GM20431 (cell line): ENCODE data around the gene HSF4.
"Not testable (repeated sequence)": the region's sequence is repeated elsewhere in the genome, so short reads cannot be mapped to it uniquely, and the experiment has no call there.

ENCODE experiments used
- in situ Hi-C: fragments of 300-500 bp; cut with MseI, MboI; formaldehyde crosslinking; loops from one replicate; pipeline ENCODE4 v1.15.0; 2020; ENCODE audit warnings: low sequenced_read_pairs; ENCODE audit not compliant: unreplicated experiment

Gene HSF4, protein sequence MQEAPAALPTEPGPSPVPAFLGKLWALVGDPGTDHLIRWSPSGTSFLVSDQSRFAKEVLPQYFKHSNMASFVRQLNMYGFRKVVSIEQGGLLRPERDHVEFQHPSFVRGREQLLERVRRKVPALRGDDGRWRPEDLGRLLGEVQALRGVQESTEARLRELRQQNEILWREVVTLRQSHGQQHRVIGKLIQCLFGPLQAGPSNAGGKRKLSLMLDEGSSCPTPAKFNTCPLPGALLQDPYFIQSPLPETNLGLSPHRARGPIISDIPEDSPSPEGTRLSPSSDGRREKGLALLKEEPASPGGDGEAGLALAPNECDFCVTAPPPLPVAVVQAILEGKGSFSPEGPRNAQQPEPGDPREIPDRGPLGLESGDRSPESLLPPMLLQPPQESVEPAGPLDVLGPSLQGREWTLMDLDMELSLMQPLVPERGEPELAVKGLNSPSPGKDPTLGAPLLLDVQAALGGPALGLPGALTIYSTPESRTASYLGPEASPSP

DNA sequence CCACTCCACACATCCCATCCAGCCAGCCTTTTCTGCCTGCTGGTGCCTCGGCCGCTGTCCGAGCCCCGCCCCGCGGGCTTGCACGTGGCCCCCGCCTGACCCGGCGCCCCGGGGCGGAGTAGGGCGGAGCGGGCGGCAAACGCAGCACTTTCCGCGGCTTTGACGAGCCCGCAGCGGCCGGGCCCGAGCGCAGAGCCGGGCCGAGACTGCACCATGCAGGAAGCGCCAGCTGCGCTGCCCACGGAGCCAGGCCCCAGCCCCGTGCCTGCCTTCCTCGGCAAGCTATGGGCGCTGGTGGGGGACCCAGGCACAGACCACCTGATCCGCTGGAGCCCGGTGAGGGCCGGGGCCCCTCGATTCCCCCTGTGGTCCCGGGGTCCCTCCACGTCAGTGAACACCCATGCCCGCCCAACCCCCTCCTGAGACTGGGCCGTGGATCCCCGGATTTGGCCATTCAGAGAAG, at the start of gene HSF4:
Gene HSF4, plus strand, starts transcription at position 147 of the 463 bp plus-strand sequence. Its CDS starts 67 bp downstream, at position 214.
- in situ Hi-C loops = no loop called here

DNA sequence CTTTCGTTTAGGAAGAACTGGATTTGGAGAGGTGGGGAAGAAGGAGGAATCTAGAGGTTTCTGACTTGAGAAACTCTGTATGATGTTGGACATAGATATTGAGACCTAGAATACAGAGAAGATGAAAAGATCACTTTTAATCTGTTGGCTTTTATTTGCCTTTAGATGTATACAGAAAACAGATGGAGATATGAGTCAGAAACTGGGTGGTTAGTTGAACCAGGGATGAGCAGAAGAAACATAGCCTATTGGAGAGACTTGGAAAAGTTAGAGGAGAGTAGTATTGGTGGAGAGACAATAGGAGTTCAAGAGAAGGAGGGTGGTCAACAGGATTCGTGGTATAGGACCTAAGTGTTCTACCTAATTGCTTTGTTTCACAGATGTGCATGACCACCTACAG, 49.8 kb upstream of the HSF4 start:
- in situ Hi-C loops = no loop called here

DNA sequence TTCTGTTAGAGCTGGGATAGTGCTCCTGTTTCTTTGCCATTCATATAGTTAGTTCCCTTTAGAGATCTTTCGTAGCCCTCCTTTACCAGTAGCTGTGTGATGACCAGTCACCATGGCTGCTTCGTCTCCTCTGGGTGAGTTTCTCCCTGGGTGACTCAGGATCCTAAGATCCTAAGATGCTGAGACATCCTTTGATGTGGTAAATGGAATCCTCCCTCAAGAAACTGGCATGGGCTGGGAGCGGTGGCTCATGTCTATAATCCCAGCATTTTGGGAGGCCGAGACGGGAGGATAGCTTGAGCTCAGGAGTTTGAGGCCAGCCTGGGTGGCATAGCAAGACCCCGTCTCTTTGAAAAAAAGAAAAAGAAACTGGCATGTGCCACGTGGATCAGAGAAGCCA, 48.9 kb upstream of the HSF4 start:
- in situ Hi-C loops = no loop called here

DNA sequence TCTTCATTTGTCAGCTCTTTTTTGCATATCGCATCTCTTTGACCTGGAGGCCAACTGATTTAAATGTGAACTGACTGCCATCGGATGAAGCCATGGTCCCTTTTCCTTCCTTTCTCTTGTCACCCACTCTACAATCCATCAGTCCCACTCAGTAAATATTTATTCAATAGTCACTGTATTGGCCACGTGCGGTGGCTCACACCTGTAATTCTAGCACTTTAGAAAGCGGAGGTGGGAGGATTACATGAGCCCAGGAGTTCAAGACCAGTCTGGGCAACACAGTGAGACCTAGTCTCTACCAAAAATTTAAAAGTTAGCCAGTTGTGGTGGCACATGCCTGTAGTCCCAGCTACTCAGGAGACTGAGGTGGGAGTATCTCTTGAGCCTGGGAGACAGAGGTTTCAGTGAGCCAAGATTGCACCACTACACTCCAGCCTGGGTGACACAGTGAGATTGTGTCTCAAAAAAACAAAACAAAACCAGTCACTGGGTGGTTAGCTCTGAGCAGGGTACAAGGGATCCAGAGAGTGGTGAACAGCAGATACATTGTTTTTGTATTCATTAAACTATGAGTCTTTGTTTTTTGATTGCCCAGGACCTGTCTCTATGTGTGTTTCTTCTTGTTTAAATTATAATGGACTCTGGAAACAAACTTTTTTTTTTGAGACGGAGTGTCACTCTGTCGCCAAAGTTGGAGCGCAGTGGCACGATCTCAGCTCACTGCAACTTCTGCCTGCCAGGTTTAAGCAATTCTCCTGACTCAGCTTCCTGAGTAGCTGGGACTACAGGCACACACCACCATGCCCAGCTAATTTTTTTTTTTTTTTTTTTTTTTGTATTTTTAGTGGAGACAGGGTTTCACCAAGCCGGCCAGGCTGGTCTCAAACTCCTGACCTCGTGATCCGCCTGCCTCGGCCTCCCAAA, 47.9 kb upstream of the HSF4 start:
- in situ Hi-C loops = no loop called here

DNA sequence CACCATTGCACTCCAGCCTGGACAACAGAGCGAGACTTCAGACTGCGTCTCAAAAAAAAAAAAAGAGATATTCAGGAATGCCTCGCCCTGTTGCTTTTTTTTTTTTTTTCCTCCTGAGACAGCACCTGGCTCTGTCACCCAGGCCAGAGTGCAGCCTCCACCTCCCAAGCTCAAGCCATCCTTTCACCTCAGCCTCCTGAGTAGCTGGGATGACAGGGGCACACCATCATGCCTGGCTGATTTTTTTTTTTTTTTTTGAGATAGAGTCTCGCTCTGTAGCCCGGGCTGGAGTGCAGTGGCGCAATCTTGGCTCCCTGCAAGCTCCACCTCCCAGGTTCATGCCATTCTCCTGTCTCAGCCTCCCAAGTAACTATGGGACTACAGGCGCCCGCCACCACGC, 46.8 kb upstream of the HSF4 start:
- in situ Hi-C loops = no loop called here

DNA sequence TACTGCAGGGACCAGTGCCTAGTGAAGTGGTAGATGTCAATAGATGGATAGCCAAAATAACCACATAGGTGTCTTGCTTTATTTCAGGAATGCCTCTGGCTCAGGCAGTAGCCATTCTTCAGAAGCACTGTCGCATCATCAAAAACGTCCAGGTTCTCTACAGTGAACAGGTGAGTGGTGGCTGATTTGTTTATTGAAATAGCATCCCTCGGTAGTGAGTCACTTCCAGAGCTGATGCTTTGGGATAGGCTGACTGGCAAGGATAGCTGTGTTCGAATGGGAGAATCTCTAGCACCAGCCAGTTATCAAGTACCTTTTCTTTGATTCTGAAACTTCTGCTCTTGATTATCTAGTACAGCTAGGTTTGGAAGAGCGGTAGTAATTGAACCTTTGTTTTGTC, 44.5 kb upstream of the HSF4 start:
- in situ Hi-C loops = no loop called here

DNA sequence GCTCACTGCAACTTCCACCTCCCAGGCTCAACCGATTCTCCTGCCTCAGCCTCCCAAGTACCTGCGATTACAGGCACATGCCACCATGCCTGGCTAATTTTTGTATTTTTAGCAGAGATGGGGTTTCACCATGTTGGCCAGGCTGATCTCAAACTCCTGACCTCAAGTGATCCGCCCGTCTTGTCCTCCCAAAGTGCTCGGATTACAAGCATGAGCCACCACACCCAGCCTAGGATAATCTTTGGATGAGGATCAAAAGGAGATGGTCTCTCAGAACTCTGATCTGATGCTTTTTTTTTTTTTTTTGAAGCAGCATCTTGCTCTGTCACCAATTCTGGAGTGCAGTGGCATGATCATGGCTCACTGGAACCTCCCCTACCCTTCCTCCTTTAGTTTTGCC, 41.7 kb upstream of the HSF4 start:
- in situ Hi-C loops = not testable (repeated sequence)

DNA sequence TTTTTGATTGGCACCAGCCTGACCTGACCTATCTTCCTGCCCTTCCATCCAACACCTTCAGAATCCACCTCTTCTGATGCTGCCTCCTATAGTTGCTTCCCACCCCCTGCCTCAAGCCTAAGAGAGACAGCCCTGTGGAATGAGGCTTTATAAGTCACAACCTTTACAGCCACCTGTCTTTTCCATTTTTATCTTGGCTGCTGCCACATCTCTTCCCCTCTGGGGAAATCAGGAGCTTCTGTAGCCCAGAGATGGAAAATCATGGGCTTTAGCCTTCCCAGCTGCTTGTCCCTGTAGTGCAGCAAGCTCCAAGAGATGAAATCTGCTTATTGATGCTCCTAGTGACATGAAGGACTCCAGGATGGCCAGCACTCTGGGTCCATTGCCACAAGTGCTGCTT, 36.1 kb upstream of the HSF4 start:
- in situ Hi-C loops = no loop called here

DNA sequence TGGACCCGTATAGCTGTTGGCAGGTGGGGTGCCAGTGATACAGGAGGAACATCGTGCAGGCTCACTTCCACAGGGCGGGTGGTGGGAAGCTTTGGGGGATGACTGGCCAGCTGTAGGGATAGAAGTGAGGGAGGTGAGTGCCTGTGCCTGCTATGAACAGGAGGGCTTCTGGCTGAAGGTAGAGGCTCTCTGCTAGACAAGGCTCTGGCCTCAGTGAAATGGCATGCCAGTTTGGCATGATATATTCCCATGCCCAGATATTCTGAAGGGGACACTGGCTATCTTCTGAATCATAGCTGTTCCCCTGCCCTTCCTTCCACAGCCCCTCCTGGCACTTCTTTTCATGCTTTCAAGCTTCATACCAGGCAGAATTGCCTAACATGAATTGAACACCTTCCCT, 35.7 kb upstream of the HSF4 start:
- in situ Hi-C loops = no loop called here

DNA sequence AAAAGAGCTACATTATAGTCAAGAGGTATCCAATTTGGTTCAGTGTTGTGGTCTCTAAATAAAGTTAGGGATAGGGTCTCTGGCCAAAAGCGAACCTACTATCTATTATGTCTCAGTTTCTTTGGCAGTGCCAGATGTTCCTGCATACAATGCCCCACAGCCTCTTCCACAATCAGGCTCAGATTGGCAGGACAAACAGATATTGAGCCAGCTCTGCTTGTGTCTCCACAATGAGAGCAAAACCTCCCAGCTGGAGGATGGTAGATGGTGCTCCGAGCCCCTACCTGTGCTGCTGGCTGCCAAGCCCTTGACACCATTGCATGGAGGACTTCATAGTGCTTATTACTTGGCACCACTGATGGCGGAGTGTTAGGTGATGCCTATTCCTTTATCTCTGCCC, 35.1 kb upstream of the HSF4 start:
- in situ Hi-C loops = no loop called here

DNA sequence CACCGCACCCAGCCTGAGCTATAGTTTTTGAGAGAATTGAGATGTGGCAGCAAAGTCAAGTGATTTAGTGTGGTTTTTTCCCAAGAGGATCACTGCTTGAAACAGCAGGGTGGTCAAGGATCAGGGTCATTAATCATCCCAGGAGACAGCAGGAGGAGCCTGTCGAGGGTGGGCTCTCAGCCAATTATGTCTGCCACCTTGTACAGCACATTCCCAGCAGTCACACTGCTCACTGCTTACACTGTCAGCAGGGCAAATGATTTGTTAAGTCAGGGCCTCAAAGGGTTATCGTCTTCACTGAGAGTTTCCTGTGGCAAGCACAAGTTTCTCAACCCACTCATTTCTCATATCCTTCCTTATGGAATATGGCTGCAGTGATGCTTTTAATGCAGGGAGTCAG, 26.9 kb upstream of the HSF4 start:
- in situ Hi-C loops = no loop called here

DNA sequence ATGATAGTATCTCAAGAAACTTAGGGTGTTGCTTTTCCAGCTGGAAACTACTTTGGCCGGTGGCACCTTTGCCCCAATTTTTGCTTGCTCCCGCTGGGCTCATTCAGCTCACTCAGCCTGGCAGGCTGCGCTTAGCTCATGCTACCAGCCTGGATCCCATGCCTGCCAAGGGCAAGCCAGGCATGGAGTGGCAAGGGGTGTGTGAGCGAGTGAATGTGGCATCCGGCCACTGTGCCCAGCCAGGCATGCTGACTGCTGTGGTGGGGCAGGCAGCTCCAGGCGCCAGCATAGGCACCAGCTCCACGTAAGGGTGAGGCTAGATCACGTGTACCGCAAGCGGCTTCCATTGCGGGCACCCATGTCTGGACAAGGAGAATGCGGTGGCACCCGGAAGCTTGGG, 23.2 kb upstream of the HSF4 start:
- in situ Hi-C loops = no loop called here

DNA sequence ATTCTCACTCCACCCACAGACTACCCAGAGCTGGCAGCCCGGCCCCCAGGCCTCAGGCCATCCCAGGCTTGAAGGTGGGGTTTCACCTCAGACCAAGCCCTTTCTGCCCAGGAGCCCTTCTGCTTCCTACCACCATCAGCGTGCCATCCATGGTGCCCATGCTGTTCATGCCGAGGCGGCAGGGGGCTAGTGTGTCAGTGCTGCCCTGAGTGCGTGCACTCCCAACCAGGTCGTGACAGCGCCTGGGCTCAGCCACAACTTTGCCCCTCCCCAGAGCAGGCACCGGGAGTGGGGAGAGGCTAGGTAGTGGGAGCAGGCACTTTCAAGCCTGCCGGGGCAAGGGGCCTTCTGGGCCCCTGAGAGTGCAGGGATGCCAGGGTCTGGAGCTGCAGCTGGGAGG, 22.2 kb upstream of the HSF4 start:
- in situ Hi-C loops = no loop called here

DNA sequence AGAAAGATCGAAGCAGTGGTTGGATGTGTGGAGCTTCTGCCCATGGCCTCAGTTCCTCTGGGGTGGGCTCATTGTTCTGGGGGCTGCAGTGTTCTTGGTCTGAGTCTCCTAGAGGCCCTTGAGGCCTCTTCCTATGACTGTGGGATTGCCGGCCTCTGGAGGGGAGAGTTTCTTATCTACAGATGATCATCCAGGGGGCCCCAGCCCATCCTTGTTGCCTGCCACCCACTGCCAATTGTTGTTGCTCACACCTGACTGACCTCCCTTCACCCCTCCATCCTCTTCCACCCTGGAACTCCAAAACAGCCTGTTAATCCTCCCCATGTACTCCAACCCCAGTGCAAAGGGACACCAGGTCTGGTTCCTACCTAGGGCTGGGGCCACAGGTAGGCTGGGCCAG, 19.6 kb upstream of the HSF4 start:
- in situ Hi-C loops = no loop called here

DNA sequence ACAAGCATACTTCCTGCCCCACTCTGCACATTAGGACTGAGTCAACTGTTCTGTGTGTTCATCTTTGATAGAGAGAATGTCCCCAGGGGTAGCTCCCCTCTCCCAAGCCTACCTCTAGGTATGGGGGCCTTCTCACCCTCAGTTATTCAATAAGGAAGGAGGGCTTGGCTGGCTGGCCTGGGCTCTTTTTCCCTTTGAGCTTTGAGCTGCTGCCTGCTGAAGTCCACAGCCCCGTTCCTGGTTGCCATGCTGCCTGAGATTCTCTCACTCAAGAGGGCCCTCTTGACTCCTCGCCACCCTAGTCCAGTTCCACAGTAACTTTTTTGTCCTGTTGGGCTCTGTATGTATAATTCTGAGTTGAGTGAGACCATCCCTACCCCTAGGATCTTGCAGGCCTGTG, 18.8 kb upstream of the HSF4 start:
- in situ Hi-C loops = no loop called here

DNA sequence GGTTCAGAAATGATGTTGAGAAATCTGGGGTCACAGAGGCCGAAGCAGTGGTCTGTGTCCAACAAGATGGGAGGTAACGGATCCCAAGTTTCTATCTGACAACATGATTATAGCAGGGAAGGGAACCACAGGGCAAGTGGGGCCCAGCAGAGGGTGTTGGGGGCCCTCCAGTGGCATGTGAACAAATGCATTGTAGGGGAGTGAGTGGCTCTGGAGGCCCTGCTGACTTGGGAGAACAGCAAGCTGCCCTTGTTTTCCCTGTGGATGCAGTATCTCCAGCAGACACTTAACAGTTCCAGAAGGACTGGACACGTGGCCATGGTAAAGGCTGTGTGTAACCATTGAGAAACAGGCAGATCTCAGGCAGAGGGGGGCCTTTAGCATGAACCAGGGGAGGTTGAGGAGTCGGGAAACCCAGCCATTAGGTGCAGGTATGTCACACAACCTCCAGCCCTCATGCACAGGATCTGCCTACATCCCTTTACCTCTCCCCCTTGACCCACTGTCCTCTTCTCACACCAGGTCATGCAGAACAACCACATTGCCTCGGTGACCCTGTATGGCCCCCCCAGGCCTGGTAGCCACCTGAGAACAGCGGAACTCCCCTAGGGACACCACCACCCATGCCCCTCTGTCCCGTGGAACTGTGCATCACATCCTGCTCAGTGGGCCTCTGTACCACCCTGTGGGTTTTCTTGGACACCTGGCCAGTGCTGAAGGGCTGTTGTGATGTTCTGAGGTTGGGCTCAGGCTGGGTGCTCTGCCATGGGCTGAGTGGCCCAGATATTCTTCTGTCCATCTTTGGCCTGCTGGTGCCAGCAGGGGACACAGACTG, 17.8 kb upstream of the HSF4 start:
- in situ Hi-C loops = no loop called here

DNA sequence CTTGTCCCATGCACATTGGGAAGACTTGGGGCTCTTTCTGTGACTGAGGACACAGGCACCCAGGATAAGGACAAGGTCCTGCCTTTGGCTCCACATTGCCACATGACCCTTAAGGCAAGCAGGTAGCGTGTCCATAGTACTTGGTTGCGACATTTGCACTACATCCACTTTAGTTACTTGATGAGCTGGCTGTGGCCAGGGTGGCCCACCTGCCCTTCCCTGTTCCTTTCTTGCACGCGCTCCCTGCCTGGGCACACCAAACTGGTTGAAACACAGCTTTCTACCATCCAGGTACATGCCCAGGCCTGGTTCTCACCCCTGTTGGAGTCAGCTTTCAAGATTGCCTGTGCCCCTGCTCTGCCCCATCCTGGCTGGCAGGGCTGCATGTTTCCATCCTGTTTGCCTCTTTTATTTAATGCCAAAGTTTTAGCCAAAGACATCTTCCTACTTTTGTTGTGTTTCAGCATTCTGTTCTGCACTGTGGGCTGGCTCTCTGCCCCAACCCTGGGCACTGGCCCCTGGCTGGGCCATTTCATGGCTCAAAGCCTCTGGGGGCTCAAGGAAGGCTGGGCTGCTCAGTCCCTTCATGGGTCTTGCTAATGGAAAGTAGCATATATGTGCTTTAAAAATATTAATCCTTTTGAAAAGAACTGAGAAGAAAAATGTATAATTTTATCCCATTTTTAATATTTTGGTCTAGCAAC, 17.0 kb upstream of the HSF4 start:
- in situ Hi-C loops = no loop called here

DNA sequence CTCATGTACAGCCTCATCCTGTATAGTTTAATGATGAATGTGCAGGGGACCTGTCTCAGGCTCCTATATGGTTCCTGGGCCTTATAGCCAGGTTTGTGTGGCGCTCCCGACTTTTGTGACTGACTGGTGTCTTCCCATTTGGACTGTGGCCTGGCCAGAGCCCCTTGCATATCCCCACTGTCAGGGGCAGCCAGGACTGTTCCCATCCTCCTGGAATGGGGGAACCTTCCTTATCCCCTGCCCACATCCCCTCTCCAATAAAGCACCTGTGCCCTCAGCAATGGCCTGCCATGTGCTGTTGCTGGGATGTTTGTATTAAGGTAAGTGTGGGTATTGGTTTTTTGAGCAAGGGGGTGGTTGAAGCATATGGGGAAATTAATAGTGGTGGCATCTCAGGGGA, 16.3 kb upstream of the HSF4 start:
- in situ Hi-C loops = no loop called here

DNA sequence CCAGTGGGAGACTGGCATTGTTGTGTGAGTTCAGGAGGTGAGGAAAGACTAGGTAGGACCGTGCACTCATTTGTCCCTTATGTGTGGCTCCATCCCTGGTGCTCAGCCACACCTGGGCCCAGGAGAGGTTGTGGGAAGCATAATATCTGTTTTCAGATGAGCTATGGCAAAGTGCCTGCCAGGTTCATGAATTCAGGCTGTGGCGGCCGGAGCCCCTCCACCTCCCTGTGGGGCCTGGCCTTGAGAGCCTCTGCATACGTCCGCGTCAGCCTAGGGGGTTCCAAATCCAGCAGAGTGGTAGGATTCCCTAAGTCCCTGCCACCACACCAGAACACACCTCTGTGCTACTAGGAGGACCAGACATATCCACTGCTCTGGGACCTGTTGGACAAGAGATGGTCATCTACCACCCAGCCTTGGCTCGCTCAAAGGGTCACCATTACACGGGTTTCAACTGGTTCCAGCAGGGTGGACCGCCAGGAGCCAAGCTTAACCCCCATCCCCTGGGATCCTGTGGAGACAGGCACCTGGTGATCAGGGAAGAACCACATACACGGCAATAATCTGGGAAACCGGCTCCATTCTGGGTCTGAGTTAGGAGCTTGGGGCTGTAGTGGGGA, 15.8 kb upstream of the HSF4 start:
- in situ Hi-C loops = no loop called here
